DND-41 (cell line): ENCODE measurements around the gene ELL.

Experiments used
- ATAC-seq: fragments of 200-7000 bp; cut with Tn5 transposase; 3 replicates; pipeline ENCODE4 v1.9.1; 2021; ENCODE audit warnings: low read depth; ENCODE audit not compliant: insufficient read depth
- DNase-seq: peaks from one replicate; pipeline ENCODE4 v3.0.0-alpha.2; 2020
- H2AFZ ChIP-seq: 2 replicates; pipeline ENCODE4 v1.6.0; 2012; ENCODE audit warnings: low read depth, low read length
- H3K27ac ChIP-seq: 2 replicates; pipeline ENCODE4 v1.5.1; 2012; ENCODE audit warnings: low read length, inconsistent platforms
- H3K27me3 ChIP-seq: fragments of 200-600 bp; sonication (generic); 2 replicates; pipeline ENCODE4 v1.6.0; 2012; ENCODE audit warnings: low read length, mild to moderate bottlenecking, inconsistent platforms; ENCODE audit not compliant: insufficient read depth, poor library complexity
- H3K36me3 ChIP-seq: 2 replicates; pipeline ENCODE4 v1.5.1; 2012; ENCODE audit warnings: low read length, inconsistent platforms; ENCODE audit not compliant: insufficient read depth
- H3K4me1 ChIP-seq: 2 replicates; pipeline ENCODE4 v1.5.1; 2012; ENCODE audit warnings: mild to moderate bottlenecking, low read length; ENCODE audit not compliant: insufficient read depth
- H3K4me2 ChIP-seq: 2 replicates; pipeline ENCODE4 v1.6.0; 2012; ENCODE audit warnings: mild to moderate bottlenecking, moderate library complexity, low read length, inconsistent platforms; ENCODE audit not compliant: insufficient read depth
- H3K4me3 ChIP-seq, 2 experiments: fragments of 200-600 bp in 1 of 2; shearing (Covaris generic) in 1 of 2; 2 replicates each; pipeline ENCODE4 v1.5.1; 2012 to 2016; ENCODE audit warnings: inconsistent platforms in 2 of 2, low read length in 2 of 2, mild to moderate bottlenecking in 2 of 2, low read depth in 1 of 2, moderate library complexity in 1 of 2
- H3K79me2 ChIP-seq: 2 replicates; pipeline ENCODE4 v1.6.0; 2012; ENCODE audit warnings: low read length, inconsistent platforms; ENCODE audit not compliant: insufficient read depth
- H3K9ac ChIP-seq: 2 replicates; pipeline ENCODE4 v1.6.0; 2012; ENCODE audit warnings: low read depth, mild to moderate bottlenecking, inconsistent platforms, low read length, moderate library complexity
- H3K9me3 ChIP-seq: 2 replicates; pipeline ENCODE4 v1.5.1; 2012; ENCODE audit warnings: low read length, moderate library complexity, mild to moderate bottlenecking, inconsistent platforms; ENCODE audit not compliant: insufficient read depth, severe bottlenecking
- H4K20me1 ChIP-seq: 2 replicates; pipeline ENCODE4 v1.6.0; 2012; ENCODE audit warnings: low read length; ENCODE audit not compliant: insufficient read depth
- CTCF ChIP-seq: IDR thresholded peaks from 2 replicates; pipeline ENCODE4 v1.5.1; 2012; ENCODE audit warnings: borderline replicate concordance, low read length, moderate library complexity, mild to moderate bottlenecking; ENCODE audit not compliant: poor library complexity, severe bottlenecking; ENCODE audit errors: extremely low read depth
- EZH2 ChIP-seq: IDR thresholded peaks from 3 replicates; pipeline ENCODE4 v1.6.1; 2012; ENCODE audit warnings: borderline replicate concordance, low read depth, mild to moderate bottlenecking, moderate library complexity, low read length, inconsistent platforms; ENCODE audit not compliant: severe bottlenecking

The ELL gene

GRCh38 chr19:18533058-18533457 lies 11.2 kb upstream of the ELL start:
- Histone ChIP-seq H4K20me1 (peaks cover 6% of the 10 kb centered on the region; the same call in 1 of the 2 replicates), H3K4me2 (no peak overlapping the region), H3K9me3 (no peaks in the 10 kb centered on the region), H2AFZ (no peak overlapping the region), H3K27me3 (no peaks in the 10 kb centered on the region), H3K9ac (no peak overlapping the region), H3K4me3 (no peak overlapping the region), H3K4me1 (no peaks in the 10 kb centered on the region), H3K79me2 (no peaks in the 10 kb centered on the region), H3K36me3 (peaks cover 54% of the 10 kb centered on the region), H3K27ac (no peak overlapping the region)
- DNase-seq = no peak
- no peak for ATAC-seq
- no peak for TF ChIP-seq CTCF
- no peak for TF ChIP-seq EZH2

- Histone ChIP-seq H3K4me1 (no peaks in the 10 kb centered on the region), H3K27ac (no peak overlapping the region), H3K79me2 (no peaks in the 10 kb centered on the region), H3K9me3 (no peaks in the 10 kb centered on the region), H3K4me2 (no peak overlapping the region), H3K4me3 (no peak overlapping the region), H3K27me3 (no peaks in the 10 kb centered on the region), H3K9ac (no peak overlapping the region), H4K20me1 (peaks cover 6% of the 10 kb centered on the region; the same call in 1 of the 2 replicates), H3K36me3 (peaks cover 46% of the 10 kb centered on the region), H2AFZ (no peak overlapping the region)
- no peak for ATAC-seq
- DNase-seq = no peak
- TF ChIP-seq CTCF = no peak
- TF ChIP-seq EZH2 = no peak
Measured at GRCh38 chr19:18532168-18532890, 10.5 kb upstream of the ELL start.

- H3K9ac ChIP-seq = no peak overlapping the region
- no peaks in the 10 kb centered on the region for H3K79me2 ChIP-seq
- no peaks in the 10 kb centered on the region for H3K4me1 ChIP-seq
- H3K27ac ChIP-seq = no peak overlapping the region
- H4K20me1 ChIP-seq = peaks cover 6% of the 10 kb centered on the region; the same call in 1 of the 2 replicates
- ATAC-seq (no peak), DNase-seq (no peak)
- H2AFZ ChIP-seq = no peak overlapping the region
- no peaks in the 10 kb centered on the region for H3K9me3 ChIP-seq
- TF ChIP-seq CTCF = no peak
- no peak for TF ChIP-seq EZH2
- no peak overlapping the region for H3K4me2 ChIP-seq
- H3K27me3 ChIP-seq = no peaks in the 10 kb centered on the region
- no peak overlapping the region for H3K4me3 ChIP-seq
- H3K36me3 ChIP-seq = peaks cover 38% of the 10 kb centered on the region
Measured at GRCh38 chr19:18531485-18531884, 9.6 kb upstream of the ELL start.
